K562 (cell line): ENCODE results near the gene CLEC10A. TPM values are rescaled to one million over a fixed set of nuclear protein-coding genes. Genes with fewer than 3 reads are reported as not detected.

Experiments
- ATAC-seq: fragments of 200-7000 bp; cut with Tn5 transposase; 3 replicates; pipeline ENCODE4 v1.9.1; 2020; ENCODE audit warnings: moderate library complexity
- BruUV-seq: library from RNA; stranded (reverse); fragments of 400-500 nt; replicated peaks from 2 replicates; lab custom pipeline; 2021; lab: Mats Ljungman, UMichigan
- CTCF ChIA-PET: fragments of 300-600 bp; formaldehyde crosslinking; extraction: SDS; loops from one replicate; lab custom pipeline; 2021; ENCODE audit warnings: low intra/inter-chr PET ratio; lab: Yijun Ruan, JAX
- POLR2A ChIA-PET: fragments of 300-600, 350-650 bp; sonication (Branson Sonifier 250); formaldehyde crosslinking; extraction: SDS; loops from one replicate; lab custom pipeline; 2021; ENCODE audit warnings: antibody characterized with exemption, inconsistent platforms; lab: Yijun Ruan, JAX
- DNase-seq, 4 experiments: peaks; one replicate each; pipeline versions ENCODE4 v3.0.0 to v3.0.0-alpha.2; 2011 to 2018; ENCODE audit warnings: low spot score in 3 of 4, mixed read lengths in 3 of 4; ENCODE audit errors: extremely low read depth in 1 of 4
- FAIRE-seq: peaks from 2 replicates; lab custom pipeline; 2011; peaks lifted over from hg19 to GRCh38; lab: Jason Lieb, UNC
- H2AFZ ChIP-seq: 2 replicates; pipeline ENCODE4 v1.6.0; 2011; ENCODE audit warnings: low read depth, low read length, control low read depth, inconsistent platforms
- H3K27ac ChIP-seq: fragments of 200-600 bp; 3 replicates; pipeline ENCODE4 v1.8.0; 2011; ENCODE audit warnings: low read depth, mild to moderate bottlenecking, control low read depth, inconsistent platforms, low read length, moderate library complexity, mixed read lengths; ENCODE audit errors: extremely low read depth
- H3K27me3 ChIP-seq, 2 experiments: fragments of 300-600 bp in 1 of 2; 2 replicates in 1 of 2; 3 replicates in 1 of 2; pipeline versions ENCODE4 v1.6.0 to v1.8.0; 2011; ENCODE audit warnings: inconsistent platforms in 2 of 2, low read length in 2 of 2, mild to moderate bottlenecking in 1 of 2, mixed read lengths in 1 of 2, moderate library complexity in 1 of 2; ENCODE audit not compliant: control insufficient read depth in 2 of 2, insufficient read depth in 2 of 2
- H3K36me3 ChIP-seq: fragments of 300-600 bp; 3 replicates; pipeline ENCODE4 v1.8.0; 2011; ENCODE audit warnings: mild to moderate bottlenecking, low read length, inconsistent platforms; ENCODE audit not compliant: control insufficient read depth, insufficient read depth
- H3K4me1 ChIP-seq, 2 experiments: fragments of 200-600 bp in 1 of 2; replicated peaks in 1 of 2; 2 replicates in 1 of 2; 3 replicates in 1 of 2; pipeline versions ENCODE4 v1.5.1 to v1.8.0; 2011; ENCODE audit warnings: inconsistent platforms in 2 of 2, low read length in 2 of 2, mild to moderate bottlenecking in 1 of 2, mixed read lengths in 1 of 2, moderate library complexity in 1 of 2; ENCODE audit not compliant: control insufficient read depth in 2 of 2, insufficient read depth in 2 of 2
- H3K4me2 ChIP-seq: 2 replicates; pipeline ENCODE4 v1.6.1; 2011; ENCODE audit warnings: low read length, control low read depth, inconsistent platforms, mixed read lengths; ENCODE audit not compliant: insufficient read depth
- H3K4me3 ChIP-seq: fragments of 200-600 bp; sonication (generic), shearing (Covaris generic); 2 replicates; pipeline ENCODE4 v1.5.1; 2016; ENCODE audit warnings: control low read depth, inconsistent platforms
- H3K79me2 ChIP-seq: fragments of 200-600 bp; 3 replicates; pipeline ENCODE4 v1.8.0; 2011; ENCODE audit warnings: low read length, inconsistent platforms; ENCODE audit not compliant: control insufficient read depth, insufficient read depth
- H3K9ac ChIP-seq, 2 experiments: 2 replicates each; pipeline versions ENCODE4 v1.6.0 to v1.6.1; 2011; ENCODE audit warnings: low read depth in 2 of 2, low read length in 2 of 2, control low read depth in 1 of 2, inconsistent platforms in 1 of 2, mild to moderate bottlenecking in 1 of 2, mixed read lengths in 1 of 2; ENCODE audit not compliant: insufficient read depth in 1 of 2
- H3K9me1 ChIP-seq: one replicate; pipeline ENCODE4 v1.6.0; 2011; ENCODE audit warnings: inconsistent platforms, mild to moderate bottlenecking, low read length, moderate library complexity; ENCODE audit not compliant: control insufficient read depth, insufficient read depth
- H3K9me3 ChIP-seq: replicated peaks from 2 replicates; pipeline ENCODE4 v1.5.1; 2011; ENCODE audit warnings: low read depth, low read length, inconsistent platforms; ENCODE audit not compliant: control insufficient read depth, insufficient read depth
- H4K20me1 ChIP-seq: replicated peaks from 2 replicates; pipeline ENCODE4 v1.6.1; 2011; ENCODE audit warnings: low read length, inconsistent platforms, mixed read lengths; ENCODE audit not compliant: control insufficient read depth, insufficient read depth
- ARID4B ChIP-seq: sonication (generic); formaldehyde crosslinking; IDR thresholded peaks from 2 replicates; pipeline ENCODE4 v1.8.0; 2022; ENCODE audit warnings: mild to moderate bottlenecking, missing genetic modification reagents
- PCBP1 ChIP-seq: fragments of 200-400 bp; formaldehyde crosslinking; IDR thresholded peaks from 2 replicates; pipeline ENCODE4 v1.6.1; 2018; ENCODE audit warnings: mild to moderate bottlenecking, low read depth, low read length; ENCODE audit not compliant: poor library complexity, severe bottlenecking
- PHTF2 ChIP-seq: fragments of 250-450 bp; sonication (Bioruptor Pico); IDR thresholded peaks from 2 replicates; pipeline ENCODE4 v1.5.0; 2021; ENCODE audit warnings: mild to moderate bottlenecking
- PPARD ChIP-seq: fragments of 250-450 bp; sonication (Bioruptor Pico); IDR thresholded peaks from 2 replicates; pipeline ENCODE4 v1.8.0; 2022; ENCODE audit warnings: inconsistent platforms, mild to moderate bottlenecking, moderate library complexity
- TAF15 ChIP-seq: fragments of 200-400 bp; formaldehyde crosslinking; IDR thresholded peaks from 2 replicates; pipeline ENCODE4 v1.6.1; 2017; ENCODE audit warnings: mild to moderate bottlenecking, low read depth, low read length, moderate library complexity
- TBP ChIP-seq: optimal IDR thresholded peaks from 2 replicates; pipeline ENCODE3; 2011; ENCODE audit warnings: low read depth, low read length, improper control_type of control experiment
- TCF15 ChIP-seq: fragments of 250-450 bp; sonication (Bioruptor Pico); IDR thresholded peaks from 2 replicates; pipeline ENCODE4 v1.8.0; 2022; ENCODE audit warnings: moderate library complexity, mild to moderate bottlenecking, inconsistent platforms
- TSC22D4 ChIP-seq: fragments of 450-650 bp; IDR thresholded peaks from 2 replicates; pipeline ENCODE4 v1.6.1; 2016; ENCODE audit warnings: missing genetic modification characterization, missing biosample characterization, control low read depth
- U2AF2 ChIP-seq: fragments of 200-400 bp; formaldehyde crosslinking; optimal IDR thresholded peaks from 2 replicates; pipeline ENCODE3; 2017; ENCODE audit warnings: low read depth, mild to moderate bottlenecking, low read length
- ZBTB11 ChIP-seq, 3 experiments: fragments of 200-800 bp in 1 of 3; fragments of 250-450 bp in 1 of 3; fragments of 450-650 bp in 1 of 3; sonication (Bioruptor Pico) in 1 of 3; sonication (Bioruptor generic) in 1 of 3; formaldehyde crosslinking in 1 of 3; IDR thresholded peaks; 2 replicates each; pipeline versions ENCODE4 v1.6.1 to v1.8.0; 2016 to 2022; ENCODE audit warnings: mild to moderate bottlenecking in 2 of 3, missing genetic modification characterization in 2 of 3, missing compliant biosample characterization in 1 of 3, moderate library complexity in 1 of 3
- ZNF184 ChIP-seq: sonication (generic); formaldehyde crosslinking; IDR thresholded peaks from 2 replicates; pipeline ENCODE4 v1.5.0; 2020; ENCODE audit warnings: missing genetic modification reagents
- ZNF436 ChIP-seq: fragments of 250-450, 450-650 bp; sonication (Bioruptor Pico); formaldehyde crosslinking; IDR thresholded peaks from 2 replicates; pipeline ENCODE4 v1.7.0; 2020; ENCODE audit warnings: mild to moderate bottlenecking
- ZNF766 ChIP-seq: fragments of 200-800 bp; sonication (Bioruptor generic); conservative IDR thresholded peaks from 2 replicates; pipeline ENCODE4 v1.6.1; 2016; ENCODE audit warnings: missing genetic modification characterization, missing compliant biosample characterization
- WGBS: fragments of 100-300 bp; shearing (Covaris generic); methylation state at CpG from one replicate; pipeline ENCODE4 v1.1.6; 2016; ENCODE audit warnings: low coverage, mixed read lengths; ENCODE audit not compliant: insufficient coverage; ENCODE audit errors: missing lambda C conversion rate; 5-methylcytosine and 5-hydroxymethylcytosine counted together
- in situ Hi-C: fragments of 300-500 bp; cut with MboI; formaldehyde crosslinking; loops from 4 replicates; pipeline ENCODE4 v1.15.0; 2018; ENCODE audit warnings: inconsistent platforms, mixed read lengths
- intact Hi-C: fragments of 100-400 bp; cut with micrococcal nuclease; formaldehyde crosslinking; loops from 2 replicates; pipeline ENCODE4 v1.14.2; 2022
- polyA plus RNA-seq, 8 experiments: library from polyadenylated mRNA; depleted of rRNA in 4 of 8; stranded (reverse) in 5 of 8; unstranded in 3 of 8; fragments of >200 nt; fragmentation: Nextera tagmentation in 2 of 8; fragmentation: Illumina TruSeq in 1 of 8; extraction: Ambion mirVana in 2 of 8; extraction: Trizol in 1 of 8; gene quantifications; 2 replicates each; pipeline versions ENCODE4 v1.2.1 to v1.2.3, GENCODE V29; 2011 to 2014; ENCODE audit warnings: inconsistent platforms in 1 of 8, missing spikeins in 1 of 8
- total RNA-seq, 7 experiments: library from RNA; depleted of rRNA in 6 of 7; stranded (reverse); fragments of >200 nt in 6 of 7; fragmentation: Illumina TruSeq in 2 of 7; extraction: Trizol in 2 of 7; gene quantifications; 2 replicates each; pipeline versions ENCODE4 v1.2.1 to v1.2.3, GENCODE V29; 2011 to 2021; ENCODE audit warnings: low replicate concordance in 1 of 7

Gene CLEC10A
- total and polyA plus RNA-seq, 9 of the 15 experiments (the other 6 are each of a cell fraction or from before 2014, with no cell fraction given) = 0.04 to 0.11 (median 0.05) TPM; not detected in 6

GRCh38 chr17:7120123-7120522 lies 40.1 kb upstream of the CLEC10A start:
- 0% methylated on average over 2 of the region's 2 CpGs for WGBS
- FAIRE-seq (no peak), DNase-seq (no peak), ATAC-seq (no peak)
- intact Hi-C loops = no loop called here
- Histone ChIP-seq H3K27me3 (peaks cover 2 to 55% of the 10 kb centered on the region in 2 experiments; a peak in 4 of 5 replicates), H3K36me3 (no peaks in the 10 kb centered on the region), H3K9me1 (no peaks in the 10 kb centered on the region), H3K4me3 (no peak overlapping the region), H3K27ac (no peak overlapping the region), H3K4me2 (no peak overlapping the region), H4K20me1 (no peaks in the 10 kb centered on the region), H3K79me2 (no peaks in the 10 kb centered on the region), H3K9ac (no peak overlapping the region), H3K4me1 (no peaks in the 10 kb centered on the region), H2AFZ (no peak overlapping the region), H3K9me3 (no peaks in the 10 kb centered on the region)
- in situ Hi-C loops = no loop called here
- BruUV-seq = no TSS peak
- CTCF ChIA-PET = interaction anchor here (0.7 kb wide), 1 partner anchor 29 kb away, joined by 3 read pairs; no protein-coding TSS in a partner anchor
- POLR2A ChIA-PET = no interaction called here
- TF ChIP-seq PPARD (CRISPR knock-in tag) = no peak
- TF ChIP-seq ARID4B (CRISPR knock-in tag) = no peak
- TF ChIP-seq TSC22D4 (tag) = no peak
- TF ChIP-seq TBP = no peak
- TF ChIP-seq U2AF2 = no peak
- TF ChIP-seq ZNF184 (CRISPR knock-in tag) = no peak
- TF ChIP-seq TAF15 = no peak
- no peak for TF ChIP-seq ZNF436 (CRISPR knock-in tag)
- TF ChIP-seq PHTF2 = no peak
- no peak for TF ChIP-seq ZNF766 (CRISPR knock-in tag)
- TF ChIP-seq ZBTB11 (CRISPR knock-in tag; IDR thresholded peaks at IDR 0.05) = no peak
- TF ChIP-seq TCF15 (CRISPR knock-in tag) = no peak
- TF ChIP-seq PCBP1 = no peak
